Measurements from ENCODE around the gene NF1.

DNA sequence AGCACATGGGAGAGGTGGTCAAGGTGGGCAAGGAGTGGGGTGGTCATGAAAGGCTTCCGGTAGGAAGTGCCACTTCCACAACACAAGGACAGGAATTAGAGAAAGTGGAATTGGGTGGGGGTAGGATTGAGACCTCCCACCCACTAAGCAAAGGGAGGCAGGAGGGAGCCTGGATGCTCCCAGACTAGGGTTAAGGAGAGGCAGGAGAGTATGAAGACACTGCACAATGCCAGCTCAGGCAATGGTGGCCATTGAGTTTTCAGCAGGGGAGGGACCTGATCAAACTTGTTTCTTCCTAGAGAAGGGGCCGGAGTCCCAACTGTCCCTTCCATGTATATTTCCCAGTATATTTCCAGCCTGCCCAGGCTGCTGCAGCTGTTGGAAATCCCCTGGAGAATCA lies 293.6 kb downstream of the NF1 start:
- TF ChIP-seq POLR2AphosphoS5 (IDR thresholded peaks at IDR 0.05; ENCODE audit: low read depth, low read length) (no peak), SIN3A (IDR thresholded peaks at IDR 0.05; ENCODE audit: borderline replicate concordance, insufficient read depth, low read length) (no peak), TAF1 (IDR thresholded peaks at IDR 0.05; ENCODE audit: borderline replicate concordance, insufficient read depth, low read length) (no peak)
- TF ChIP-seq, protein P1, sequence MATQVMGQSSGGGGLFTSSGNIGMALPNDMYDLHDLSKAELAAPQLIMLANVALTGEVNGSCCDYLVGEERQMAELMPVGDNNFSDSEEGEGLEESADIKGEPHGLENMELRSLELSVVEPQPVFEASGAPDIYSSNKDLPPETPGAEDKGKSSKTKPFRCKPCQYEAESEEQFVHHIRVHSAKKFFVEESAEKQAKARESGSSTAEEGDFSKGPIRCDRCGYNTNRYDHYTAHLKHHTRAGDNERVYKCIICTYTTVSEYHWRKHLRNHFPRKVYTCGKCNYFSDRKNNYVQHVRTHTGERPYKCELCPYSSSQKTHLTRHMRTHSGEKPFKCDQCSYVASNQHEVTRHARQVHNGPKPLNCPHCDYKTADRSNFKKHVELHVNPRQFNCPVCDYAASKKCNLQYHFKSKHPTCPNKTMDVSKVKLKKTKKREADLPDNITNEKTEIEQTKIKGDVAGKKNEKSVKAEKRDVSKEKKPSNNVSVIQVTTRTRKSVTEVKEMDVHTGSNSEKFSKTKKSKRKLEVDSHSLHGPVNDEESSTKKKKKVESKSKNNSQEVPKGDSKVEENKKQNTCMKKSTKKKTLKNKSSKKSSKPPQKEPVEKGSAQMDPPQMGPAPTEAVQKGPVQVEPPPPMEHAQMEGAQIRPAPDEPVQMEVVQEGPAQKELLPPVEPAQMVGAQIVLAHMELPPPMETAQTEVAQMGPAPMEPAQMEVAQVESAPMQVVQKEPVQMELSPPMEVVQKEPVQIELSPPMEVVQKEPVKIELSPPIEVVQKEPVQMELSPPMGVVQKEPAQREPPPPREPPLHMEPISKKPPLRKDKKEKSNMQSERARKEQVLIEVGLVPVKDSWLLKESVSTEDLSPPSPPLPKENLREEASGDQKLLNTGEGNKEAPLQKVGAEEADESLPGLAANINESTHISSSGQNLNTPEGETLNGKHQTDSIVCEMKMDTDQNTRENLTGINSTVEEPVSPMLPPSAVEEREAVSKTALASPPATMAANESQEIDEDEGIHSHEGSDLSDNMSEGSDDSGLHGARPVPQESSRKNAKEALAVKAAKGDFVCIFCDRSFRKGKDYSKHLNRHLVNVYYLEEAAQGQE (IDR thresholded peaks at IDR 0.05; ENCODE audit: insufficient read depth in 1 of 2, low read depth in 2 of 2, low read length in 2 of 2), result no peak
